ENCODE measurements around the gene TMEM45A. TPM values are rescaled to one million over a fixed set of nuclear protein-coding genes. Genes with fewer than 3 reads are reported as not detected.

Gene TMEM45A
- total RNA-seq, 1 experiment from 2014 or later, result 0.73 TPM

GRCh38 chr3:100588251-100588650, 95.8 kb downstream of the TMEM45A start:
- CTCF ChIA-PET, result interaction anchor here (0.9 kb wide), 1 partner anchor 126 kb away, joined by 4 read pairs; no protein-coding TSS in a partner anchor
- intact Hi-C loops (cut with micrococcal nuclease; ENCODE audit: unreplicated experiment), result no loop called here
- H3K27me3 Mint-ChIP-seq (ENCODE audit: unreplicated experiment), result no peaks in the 10 kb centered on the region

GRCh38 chr3:100590114-100590839, 97.9 kb downstream of the TMEM45A start:
- Mint-ChIP-seq H3K4me1 (ENCODE audit: low read depth, unreplicated experiment) (peaks cover 17% of the 10 kb centered on the region), H3K27me3 (ENCODE audit: unreplicated experiment) (no peaks in the 10 kb centered on the region), H3K27ac (ENCODE audit: unreplicated experiment) (no peak overlapping the region), H3K36me3 (ENCODE audit: insufficient read depth, unreplicated experiment) (no peaks in the 10 kb centered on the region), H3K4me3 (ENCODE audit: low read depth, unreplicated experiment) (peak overlapping the region; percentile 39), H3K9me3 (ENCODE audit: low read depth, unreplicated experiment) (peaks cover 2% of the 10 kb centered on the region)
- CTCF ChIA-PET, result interaction anchor here (1.2 to 4.8 kb wide), 3 partner anchors 14 to 128 kb away, joined by 3 to 88 read pairs (median 8); no protein-coding TSS in a partner anchor
- intact Hi-C loops (cut with micrococcal nuclease; ENCODE audit: unreplicated experiment), result loop anchor here (1.0 to 5.0 kb wide), 6 partner anchors 45 to 273 kb away; partner anchors contain the start of genes LNP1 and TOMM70
- peak; percentile 61 for TF ChIP-seq CTCF (IDR thresholded peaks at IDR 0.05; ENCODE audit: unreplicated experiment)
- peak; percentile 55 for DNase-seq
- no TSS peak for BruUV-seq (replicated peaks)

More at GRCh38 chr3:100588251-100588650, 95.8 kb downstream of the TMEM45A start:
- Mint-ChIP-seq H3K9me3 (ENCODE audit: low read depth, unreplicated experiment) (peaks cover 2% of the 10 kb centered on the region), H3K4me3 (ENCODE audit: low read depth, unreplicated experiment) (no peak overlapping the region), H3K4me1 (ENCODE audit: low read depth, unreplicated experiment) (peaks cover 17% of the 10 kb centered on the region), H3K27ac (ENCODE audit: unreplicated experiment) (no peak overlapping the region), H3K36me3 (ENCODE audit: insufficient read depth, unreplicated experiment) (no peaks in the 10 kb centered on the region)
- DNase-seq, result no peak
- no TSS peak for BruUV-seq (replicated peaks)
- TF ChIP-seq CTCF (IDR thresholded peaks at IDR 0.05; ENCODE audit: unreplicated experiment), result no peak

- Mint-ChIP-seq H3K27ac (ENCODE audit: unreplicated experiment) (no peak overlapping the region), H3K4me3 (ENCODE audit: low read depth, unreplicated experiment) (peak overlapping the region; percentile 39), H3K9me3 (ENCODE audit: low read depth, unreplicated experiment) (peaks cover 2% of the 10 kb centered on the region), H3K4me1 (ENCODE audit: low read depth, unreplicated experiment) (peaks cover 17% of the 10 kb centered on the region), H3K27me3 (ENCODE audit: unreplicated experiment) (no peaks in the 10 kb centered on the region), H3K36me3 (ENCODE audit: insufficient read depth, unreplicated experiment) (no peaks in the 10 kb centered on the region)
- DNase-seq, result no peak
- CTCF ChIA-PET, result interaction anchor here (0.6 to 4.8 kb wide), 3 partner anchors 44 to 206 kb away, joined by 3 to 88 read pairs (median 5); no protein-coding TSS in a partner anchor
- intact Hi-C loops (cut with micrococcal nuclease; ENCODE audit: unreplicated experiment), result loop anchor here (1.0 to 5.0 kb wide), 6 partner anchors 44 to 273 kb away; partner anchors contain the start of genes LNP1 and TOMM70
- no TSS peak for BruUV-seq (replicated peaks)
- no peak for TF ChIP-seq CTCF (IDR thresholded peaks at IDR 0.05; ENCODE audit: unreplicated experiment)
Observed at GRCh38 chr3:100590840-100591147, 98.4 kb downstream of the TMEM45A start.

GRCh38 chr3:100591411-100591810, 99.0 kb downstream of the TMEM45A start:
- no peak for DNase-seq
- intact Hi-C loops (cut with micrococcal nuclease; ENCODE audit: unreplicated experiment), result loop anchor here (2.0 to 5.0 kb wide), 4 partner anchors 43 to 274 kb away; partner anchors contain the start of genes LNP1 and TOMM70
- no peak for TF ChIP-seq CTCF (IDR thresholded peaks at IDR 0.05; ENCODE audit: unreplicated experiment)
- H3K9me3 Mint-ChIP-seq (ENCODE audit: low read depth, unreplicated experiment), result peaks cover under 1% of the 10 kb centered on the region
- BruUV-seq (replicated peaks), result no TSS peak
- peaks cover 17% of the 10 kb centered on the region for H3K4me1 Mint-ChIP-seq (ENCODE audit: low read depth, unreplicated experiment)
- H3K36me3 Mint-ChIP-seq (ENCODE audit: insufficient read depth, unreplicated experiment), result no peaks in the 10 kb centered on the region
- no peak overlapping the region for H3K4me3 Mint-ChIP-seq (ENCODE audit: low read depth, unreplicated experiment)
- CTCF ChIA-PET, result interaction anchor here (0.6 to 4.8 kb wide), 3 partner anchors 43 to 205 kb away, joined by 3 to 88 read pairs (median 5); no protein-coding TSS in a partner anchor
- H3K27me3 Mint-ChIP-seq (ENCODE audit: unreplicated experiment), result no peaks in the 10 kb centered on the region
- no peak overlapping the region for H3K27ac Mint-ChIP-seq (ENCODE audit: unreplicated experiment)

All from Calu3 (cell line).